Right atrium auricular region (tissue), 2 donors: ENCODE results near the gene NEAT1. TPM values are rescaled to one million over a fixed set of nuclear protein-coding genes. Genes with fewer than 3 reads are reported as not detected.

Source experiments
- DNase-seq: peaks from one replicate; pipeline ENCODE4 v3.0.0-alpha.2; 2019; ENCODE audit warnings: low spot score
- H3K27ac ChIP-seq, 2 donors: fragments of 200-600 bp; sonication (generic); 1 replicate in 1 of 2; 2 replicates in 1 of 2; pipeline ENCODE4 v1.5.1; 2016 to 2019
- H3K27me3 ChIP-seq, 2 donors: fragments of 200-600 bp; sonication (generic); one replicate each; pipeline versions ENCODE4 v1.5.1 to v1.6.0; 2017 to 2019
- H3K36me3 ChIP-seq: fragments of 200-600 bp; sonication (generic); one replicate; pipeline ENCODE4 v1.5.1; 2016
- H3K4me1 ChIP-seq, 2 donors: fragments of 200-600 bp; sonication (generic); one replicate each; pipeline versions ENCODE4 v1.5.1 to v1.6.0; 2017 to 2019
- H3K4me3 ChIP-seq, 2 donors: fragments of 200-600 bp; sonication (generic); 1 replicate in 1 of 2; 2 replicates in 1 of 2; pipeline ENCODE4 v1.5.1; 2017 to 2019; ENCODE audit warnings: mild to moderate bottlenecking in 1 of 2, moderate library complexity in 1 of 2
- H3K9me3 ChIP-seq, 2 donors: fragments of 200-600 bp; sonication (generic); one replicate each; pipeline ENCODE4 v1.5.1; 2019
- total RNA-seq, 2 donors: library from RNA; depleted of rRNA; stranded (reverse); fragments of >200 nt; gene quantifications; one replicate each; pipeline ENCODE4 v1.1.0, GENCODE V29; 2016
- TF ChIP-seq, protein P1 (sequence below), 2 donors: fragments of 200-600 bp; sonication (generic); IDR thresholded peaks; one replicate each; pipeline ENCODE4 v1.5.1; 2019; ENCODE audit warnings: antibody characterized with exemption in 2 of 2

NEAT1 gene
- total RNA-seq, 2 donors from 2014 or later: 43.7 to 52.5 TPM

DNA sequence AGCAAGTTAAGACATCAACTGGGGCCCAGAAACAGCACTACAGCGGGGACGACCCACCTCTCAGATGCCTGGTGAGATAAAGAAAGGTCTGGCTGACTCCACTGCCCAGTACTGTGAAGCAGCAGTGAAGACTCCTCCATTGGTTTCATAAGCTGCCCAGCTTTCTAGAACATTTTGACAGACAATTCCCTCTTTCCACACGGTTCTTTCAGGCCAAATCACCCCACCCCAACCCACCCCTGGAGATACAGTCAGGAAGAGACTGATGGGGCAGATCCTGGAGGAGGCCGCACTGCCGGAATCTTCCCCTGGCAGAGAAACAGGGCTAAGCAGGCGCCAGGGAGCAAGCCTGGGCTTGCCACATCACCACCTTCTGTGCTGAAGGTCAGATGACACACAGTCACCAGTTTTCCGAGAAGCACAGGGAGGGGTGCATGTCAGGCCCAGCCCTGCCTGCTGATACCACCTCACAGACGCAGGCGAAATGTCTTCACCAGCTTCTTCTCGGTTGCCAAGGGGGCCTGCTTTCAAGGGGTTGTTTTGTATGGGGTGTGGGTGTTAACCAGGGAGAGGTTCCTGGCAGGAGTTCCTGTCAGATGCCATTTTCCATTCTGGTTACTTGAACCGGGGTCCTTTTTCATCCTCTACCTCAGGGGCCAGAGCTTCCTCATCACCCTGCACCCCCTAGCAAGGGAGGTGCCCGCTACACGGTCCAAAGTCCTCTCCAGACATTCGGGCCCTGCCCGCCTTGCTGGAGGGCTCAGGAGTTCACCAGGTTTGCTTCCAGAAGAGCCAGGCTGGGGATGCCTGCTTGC, 1.4 kb upstream of the NEAT1 start:
- H3K27me3 ChIP-seq: no peaks in the 10 kb centered on the region
- TF ChIP-seq, protein P1, sequence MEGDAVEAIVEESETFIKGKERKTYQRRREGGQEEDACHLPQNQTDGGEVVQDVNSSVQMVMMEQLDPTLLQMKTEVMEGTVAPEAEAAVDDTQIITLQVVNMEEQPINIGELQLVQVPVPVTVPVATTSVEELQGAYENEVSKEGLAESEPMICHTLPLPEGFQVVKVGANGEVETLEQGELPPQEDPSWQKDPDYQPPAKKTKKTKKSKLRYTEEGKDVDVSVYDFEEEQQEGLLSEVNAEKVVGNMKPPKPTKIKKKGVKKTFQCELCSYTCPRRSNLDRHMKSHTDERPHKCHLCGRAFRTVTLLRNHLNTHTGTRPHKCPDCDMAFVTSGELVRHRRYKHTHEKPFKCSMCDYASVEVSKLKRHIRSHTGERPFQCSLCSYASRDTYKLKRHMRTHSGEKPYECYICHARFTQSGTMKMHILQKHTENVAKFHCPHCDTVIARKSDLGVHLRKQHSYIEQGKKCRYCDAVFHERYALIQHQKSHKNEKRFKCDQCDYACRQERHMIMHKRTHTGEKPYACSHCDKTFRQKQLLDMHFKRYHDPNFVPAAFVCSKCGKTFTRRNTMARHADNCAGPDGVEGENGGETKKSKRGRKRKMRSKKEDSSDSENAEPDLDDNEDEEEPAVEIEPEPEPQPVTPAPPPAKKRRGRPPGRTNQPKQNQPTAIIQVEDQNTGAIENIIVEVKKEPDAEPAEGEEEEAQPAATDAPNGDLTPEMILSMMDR (IDR thresholded peaks at IDR 0.05): no peak
- H3K4me1 ChIP-seq: peaks cover 0 to 55% of the 10 kb centered on the region in 2 donors

DNA sequence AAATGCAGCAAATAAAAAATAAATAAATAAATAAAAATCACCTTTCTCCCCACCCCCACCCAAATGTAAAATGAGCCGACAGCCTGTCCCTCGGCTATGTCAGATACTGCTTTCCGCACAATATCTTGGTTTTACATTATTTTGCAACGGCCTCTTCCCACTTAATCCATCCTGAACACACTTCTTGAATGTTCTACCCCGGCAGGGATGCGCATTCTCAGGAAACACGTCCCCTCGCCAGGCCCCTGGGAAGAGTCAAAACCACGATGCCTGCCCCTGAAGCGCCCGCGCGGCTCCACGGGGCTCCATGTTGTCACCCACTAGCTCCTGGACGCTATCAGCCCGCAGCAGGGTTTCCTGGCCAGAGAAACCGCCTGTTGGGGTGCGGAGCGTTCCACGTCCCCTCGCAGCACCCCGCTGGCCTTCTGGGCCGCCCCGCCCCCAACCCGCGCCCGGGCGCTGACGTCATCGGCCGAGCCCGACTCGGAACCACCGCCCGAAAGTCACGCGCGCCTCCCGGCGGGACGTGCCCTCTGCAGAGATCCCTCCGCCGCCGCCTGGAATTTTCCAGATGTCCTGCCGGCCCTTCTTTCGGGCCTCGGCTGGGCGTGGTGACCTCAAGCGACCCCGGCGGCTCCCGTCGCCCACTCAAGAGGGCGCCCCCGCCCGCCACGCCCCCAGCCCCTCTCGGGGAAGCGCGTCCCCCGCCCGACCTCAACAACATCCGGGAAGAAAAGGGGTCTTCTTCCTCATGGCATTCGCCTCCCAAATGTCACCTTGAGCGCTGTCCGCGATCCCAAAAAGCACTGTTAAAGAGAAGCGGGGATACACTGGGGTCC, 585 bp upstream of the NEAT1 start:
- TF ChIP-seq, protein P1 (IDR thresholded peaks at IDR 0.05): no peak
- Histone ChIP-seq H3K27ac (peak overlapping the region; percentile 99), H3K27me3 (no peaks in the 10 kb centered on the region), H3K36me3 (peaks cover 41% of the 10 kb centered on the region), H3K9me3 (no peaks in the 10 kb centered on the region), H3K4me3 (peak overlapping the region; percentile 79 to 95), H3K4me1 (peaks cover 0 to 53% of the 10 kb centered on the region in 2 donors)
- DNase-seq: peak; percentile 98

More for the DNA sequence above, 1.4 kb upstream of the NEAT1 start:
- peak overlapping the region; percentile 99 for H3K27ac ChIP-seq
- peak; percentile 99 for DNase-seq
- peaks cover 32% of the 10 kb centered on the region for H3K36me3 ChIP-seq
- peak overlapping the region; percentile 79 to 95 for H3K4me3 ChIP-seq
- no peaks in the 10 kb centered on the region for H3K9me3 ChIP-seq

DNA sequence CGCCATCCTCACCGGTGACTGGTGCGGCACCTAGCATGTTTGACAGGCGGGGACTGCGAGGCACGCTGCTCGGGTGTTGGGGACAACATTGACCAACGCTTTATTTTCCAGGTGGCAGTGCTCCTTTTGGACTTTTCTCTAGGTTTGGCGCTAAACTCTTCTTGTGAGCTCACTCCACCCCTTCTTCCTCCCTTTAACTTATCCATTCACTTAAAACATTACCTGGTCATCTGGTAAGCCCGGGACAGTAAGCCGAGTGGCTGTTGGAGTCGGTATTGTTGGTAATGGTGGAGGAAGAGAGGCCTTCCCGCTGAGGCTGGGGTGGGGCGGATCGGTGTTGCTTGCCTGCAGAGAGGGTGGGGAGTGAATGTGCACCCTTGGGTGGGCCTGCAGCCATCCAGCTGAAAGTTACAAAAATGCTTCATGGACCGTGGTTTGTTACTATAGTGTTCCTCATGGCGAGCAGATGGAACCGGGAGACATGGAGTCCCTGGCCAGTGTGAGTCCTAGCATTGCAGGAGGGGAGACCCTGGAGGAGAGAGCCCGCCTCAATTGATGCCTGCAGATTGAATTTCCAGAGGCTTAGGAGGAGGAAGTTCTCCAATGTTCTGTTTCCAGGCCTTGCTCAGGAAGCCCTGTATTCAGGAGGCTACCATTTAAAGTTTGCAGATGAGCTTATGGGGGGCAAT, 1.1 kb downstream of the NEAT1 start:
- Histone ChIP-seq H3K4me3 (peak overlapping the region; percentile 79 to 95), H3K9me3 (no peaks in the 10 kb centered on the region), H3K27me3 (no peaks in the 10 kb centered on the region), H3K4me1 (peaks cover 0 to 50% of the 10 kb centered on the region in 2 donors), H3K27ac (peak overlapping the region; percentile 99), H3K36me3 (peaks cover 55% of the 10 kb centered on the region)
- DNase-seq: no peak
- TF ChIP-seq, protein P1 (IDR thresholded peaks at IDR 0.05): no peak

- Histone ChIP-seq H3K27ac (peak overlapping the region; percentile 99), H3K27me3 (no peaks in the 10 kb centered on the region), H3K9me3 (no peaks in the 10 kb centered on the region), H3K4me1 (peaks cover 0 to 48% of the 10 kb centered on the region in 2 donors), H3K36me3 (peaks cover 55% of the 10 kb centered on the region), H3K4me3 (peak overlapping the region; percentile 79 to 95)
- peak; percentile 58 for DNase-seq
- TF ChIP-seq, protein P1 (IDR thresholded peaks at IDR 0.05): no peak
These were observed 1.9 kb downstream of the NEAT1 start for GRCh38 chr11:65424205-65425104.
